Measurements from ENCODE around the gene NDUFC2. TPM values are rescaled to one million over a fixed set of nuclear protein-coding genes. Genes with fewer than 3 reads are reported as not detected.
A peak's percentile ranks its signal among the peaks of the same experiment; 100 is the strongest.

NDUFC2 gene
- total and polyA plus RNA-seq, 2 of the 13 experiments (the other 11 are each of a cell fraction or from before 2014, with no cell fraction given) = 256 to 363 TPM

- no peak for TF ChIP-seq SOX6 (IDR thresholded peaks at IDR 0.05)
- TF ChIP-seq SOX6 (CRISPR knock-in tag; IDR thresholded peaks at IDR 0.05) = peak; percentile 76
- no peak for TF ChIP-seq SKIL (CRISPR knock-in tag; IDR thresholded peaks at IDR 0.05; ENCODE audit: borderline replicate concordance)
- TF ChIP-seq PHF21A (CRISPR knock-in tag; IDR thresholded peaks at IDR 0.05) = peak; percentile 89
- TF ChIP-seq RFX3 (CRISPR knock-in tag; IDR thresholded peaks at IDR 0.05) = peak; percentile 47; the same call in 1 of the 2 replicates
- peak; percentile 72; the same call in 1 of the 2 replicates for TF ChIP-seq ZNF335 (CRISPR knock-in tag; IDR thresholded peaks at IDR 0.05)
- TF ChIP-seq, protein P1, sequence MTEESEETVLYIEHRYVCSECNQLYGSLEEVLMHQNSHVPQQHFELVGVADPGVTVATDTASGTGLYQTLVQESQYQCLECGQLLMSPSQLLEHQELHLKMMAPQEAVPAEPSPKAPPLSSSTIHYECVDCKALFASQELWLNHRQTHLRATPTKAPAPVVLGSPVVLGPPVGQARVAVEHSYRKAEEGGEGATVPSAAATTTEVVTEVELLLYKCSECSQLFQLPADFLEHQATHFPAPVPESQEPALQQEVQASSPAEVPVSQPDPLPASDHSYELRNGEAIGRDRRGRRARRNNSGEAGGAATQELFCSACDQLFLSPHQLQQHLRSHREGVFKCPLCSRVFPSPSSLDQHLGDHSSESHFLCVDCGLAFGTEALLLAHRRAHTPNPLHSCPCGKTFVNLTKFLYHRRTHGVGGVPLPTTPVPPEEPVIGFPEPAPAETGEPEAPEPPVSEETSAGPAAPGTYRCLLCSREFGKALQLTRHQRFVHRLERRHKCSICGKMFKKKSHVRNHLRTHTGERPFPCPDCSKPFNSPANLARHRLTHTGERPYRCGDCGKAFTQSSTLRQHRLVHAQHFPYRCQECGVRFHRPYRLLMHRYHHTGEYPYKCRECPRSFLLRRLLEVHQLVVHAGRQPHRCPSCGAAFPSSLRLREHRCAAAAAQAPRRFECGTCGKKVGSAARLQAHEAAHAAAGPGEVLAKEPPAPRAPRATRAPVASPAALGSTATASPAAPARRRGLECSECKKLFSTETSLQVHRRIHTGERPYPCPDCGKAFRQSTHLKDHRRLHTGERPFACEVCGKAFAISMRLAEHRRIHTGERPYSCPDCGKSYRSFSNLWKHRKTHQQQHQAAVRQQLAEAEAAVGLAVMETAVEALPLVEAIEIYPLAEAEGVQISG (CRISPR knock-in tag; IDR thresholded peaks at IDR 0.05) = peak; percentile 96
- no peak for TF ChIP-seq ZNF382 (CRISPR knock-in tag; IDR thresholded peaks at IDR 0.05; ENCODE audit: borderline replicate concordance)
- TF ChIP-seq ZNF589 (CRISPR knock-in tag; conservative IDR thresholded peaks at IDR 0.05) = peak; percentile 78
- TF ChIP-seq HNRNPL (IDR thresholded peaks at IDR 0.05; ENCODE audit: low read depth, low read length) = peak; percentile 69; the same call in 1 of the 2 replicates
- peak; percentile 84; the same call in 1 of the 2 replicates for TF ChIP-seq ZNF749 (CRISPR knock-in tag; IDR thresholded peaks at IDR 0.05; ENCODE audit: borderline replicate concordance)
- TF ChIP-seq KLF9 (CRISPR knock-in tag; IDR thresholded peaks at IDR 0.05; ENCODE audit: low read depth) = peak; percentile 73; the same call in 1 of the 2 replicates
- TF ChIP-seq ZNF644 (CRISPR knock-in tag; IDR thresholded peaks at IDR 0.05; ENCODE audit: low read depth) = no peak
- peak; percentile 70 for TF ChIP-seq ISL2 (CRISPR knock-in tag; IDR thresholded peaks at IDR 0.05)
- TF ChIP-seq ZNF441 (CRISPR knock-in tag; IDR thresholded peaks at IDR 0.05; ENCODE audit: borderline replicate concordance) = peak; percentile 84
- TF ChIP-seq KAT7 (CRISPR knock-in tag; IDR thresholded peaks at IDR 0.05; ENCODE audit: borderline replicate concordance) = peak; percentile 99
- peak; percentile 62; the same call in 1 of the 2 replicates for TF ChIP-seq SIX4 (CRISPR knock-in tag; IDR thresholded peaks at IDR 0.05)
- TF ChIP-seq CENPT (CRISPR knock-in tag; IDR thresholded peaks at IDR 0.05; ENCODE audit: low read depth) = peak; percentile 91
- TF ChIP-seq ZNF34 (CRISPR knock-in tag; IDR thresholded peaks at IDR 0.05; ENCODE audit: borderline replicate concordance) = peak; percentile 98; the same call in 1 of the 2 replicates
- peak; percentile 76; the same call in 1 of the 2 replicates for TF ChIP-seq ELF3 (CRISPR knock-in tag; IDR thresholded peaks at IDR 0.05)
- TF ChIP-seq DNMT1 (CRISPR knock-in tag; IDR thresholded peaks at IDR 0.05) = peak; percentile 90; the same call in 1 of the 2 replicates
- no peak for TF ChIP-seq HDAC6 (IDR thresholded peaks at IDR 0.05; ENCODE audit: low read depth, low read length)
- TF ChIP-seq TP53 (CRISPR knock-in tag; conservative IDR thresholded peaks at IDR 0.05) = peak; percentile 65; the same call in 1 of the 2 replicates
- peak; percentile 85; the same call in 1 of the 2 replicates for TF ChIP-seq ZBTB39 (CRISPR knock-in tag; IDR thresholded peaks at IDR 0.05)
Measured at GRCh38 chr11:78079232-78080083, at the start of gene NDUFC2 (continued).
